Left ventricle myocardium inferior (tissue), 1 donor: ENCODE measurements around the gene BRF1. TPM values are rescaled to one million over a fixed set of nuclear protein-coding genes. Genes with fewer than 3 reads are reported as not detected.
"Not testable (repeated sequence)": the region's sequence is repeated elsewhere in the genome, so short reads cannot be mapped to it uniquely, and the experiment has no call there.

ENCODE experiments used
- DNase-seq: peaks from one replicate; pipeline ENCODE4 v3.0.0-alpha.2; 2020
- H3K27ac ChIP-seq: fragments of 200-600 bp; replicated peaks from 2 replicates; pipeline ENCODE4 v1.8.0; 2021
- H3K27me3 ChIP-seq: fragments of 200-600 bp; 2 replicates; pipeline ENCODE4 v1.8.0; 2021; ENCODE audit warnings: low read depth
- H3K36me3 ChIP-seq: fragments of 200-600 bp; 2 replicates; pipeline ENCODE4 v1.8.0; 2021
- H3K4me1 ChIP-seq: fragments of 200-600 bp; 2 replicates; pipeline ENCODE4 v1.8.0; 2021
- H3K4me3 ChIP-seq: fragments of 200-600 bp; 2 replicates; pipeline ENCODE4 v1.8.0; 2021; ENCODE audit warnings: mild to moderate bottlenecking, moderate library complexity
- H3K9me3 ChIP-seq: fragments of 200-600 bp; replicated peaks from 2 replicates; pipeline ENCODE4 v1.8.0; 2021
- CTCF ChIP-seq: fragments of 200-600 bp; IDR thresholded peaks from 2 replicates; pipeline ENCODE4 v1.8.0; 2021; ENCODE audit warnings: antibody characterized with exemption, mild to moderate bottlenecking, borderline replicate concordance
- intact Hi-C: fragments of 100-400 bp; cut with micrococcal nuclease; formaldehyde crosslinking; loops from one replicate; pipeline ENCODE4 v1.11.0; 2022
- total RNA-seq: library from RNA; stranded (reverse); fragmentation: NEBNext Ultra II Directional; extraction: Animal tissue kit (Norgen Biotek cat#: 25700); gene quantifications from one replicate; pipeline ENCODE4 v1.2.1, GENCODE V29; 2021
- donor health status: DM: no; HTN: yes; CAD: no; lungs with severe emphysema.

BRF1 gene
- total RNA-seq, 1 donor from 2014 or later = 19.8 TPM

DNA sequence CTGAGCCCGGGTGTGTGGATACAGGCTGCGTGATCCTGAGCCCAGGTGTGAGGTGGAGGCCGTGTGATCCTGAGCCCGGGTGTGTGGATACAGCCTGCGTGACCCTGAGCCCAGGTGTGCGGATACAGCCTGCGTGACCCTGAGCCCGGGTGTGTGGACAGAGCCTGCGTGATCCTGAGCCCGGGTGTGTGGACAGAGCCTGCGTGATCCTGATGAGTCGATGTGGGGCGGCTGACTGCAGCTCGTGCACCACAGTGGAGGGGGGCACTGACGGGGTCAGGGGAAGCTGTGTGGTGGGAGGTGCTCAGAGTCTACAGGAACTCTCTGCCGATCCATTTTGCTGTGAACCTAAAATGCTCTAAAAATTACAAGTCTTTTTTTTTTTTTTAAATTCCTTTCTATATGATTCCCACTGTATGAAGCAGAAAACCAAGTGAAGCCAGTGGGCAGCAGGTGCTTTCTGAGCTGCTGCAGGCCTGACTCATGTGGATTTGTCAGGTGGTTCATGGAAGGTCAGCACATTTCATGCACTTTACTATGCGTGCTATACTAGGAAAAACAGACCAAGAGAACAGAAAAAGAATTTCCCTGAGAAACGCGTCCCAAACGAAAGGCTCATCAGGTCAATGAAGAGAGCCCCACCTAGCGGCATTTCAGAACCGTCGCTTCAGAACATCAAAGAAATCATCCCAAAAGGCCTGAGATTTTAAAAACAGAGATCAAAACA, 19.3 kb downstream of the BRF1 start:
- Histone ChIP-seq H3K4me1 (peaks cover 24% of the 10 kb centered on the region), H3K4me3 (no peak overlapping the region), H3K27me3 (no peaks in the 10 kb centered on the region), H3K36me3 (no peaks in the 10 kb centered on the region), H3K27ac (no peak overlapping the region), H3K9me3 (no peaks in the 10 kb centered on the region)
- intact Hi-C loops = no loop called here
- TF ChIP-seq CTCF = peak; percentile 69
- no peak for DNase-seq

DNA sequence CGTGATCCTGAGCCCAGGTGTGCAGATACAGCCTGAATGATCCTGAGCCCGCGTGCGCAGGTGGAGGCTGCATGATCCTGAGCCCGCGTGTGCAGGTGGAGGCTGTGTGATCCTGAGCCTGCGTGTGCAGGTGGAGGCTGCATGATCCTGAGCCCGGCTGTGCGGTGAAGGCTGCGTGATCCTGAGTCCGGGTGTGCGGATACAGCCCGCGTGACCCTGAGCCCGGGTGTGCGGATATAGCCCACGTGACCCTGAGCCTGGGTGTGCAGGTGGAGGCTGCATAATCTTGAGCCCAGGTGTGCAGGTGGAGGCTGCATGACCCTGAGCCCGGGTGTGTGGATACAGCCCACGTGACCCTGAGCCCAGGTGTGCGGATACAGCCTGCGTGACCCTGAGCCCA, 20.3 kb downstream of the BRF1 start:
- no peak for DNase-seq
- H3K4me1 ChIP-seq = peaks cover 26% of the 10 kb centered on the region
- no peak for TF ChIP-seq CTCF
- H3K27ac ChIP-seq = no peak overlapping the region
- no peaks in the 10 kb centered on the region for H3K27me3 ChIP-seq
- intact Hi-C loops = no loop called here
- no peak overlapping the region for H3K4me3 ChIP-seq
- no peaks in the 10 kb centered on the region for H3K9me3 ChIP-seq
- no peaks in the 10 kb centered on the region for H3K36me3 ChIP-seq

GRCh38 chr14:105279642-105280361, 21.0 kb downstream of the BRF1 start:
- Histone ChIP-seq H3K27ac (no peak overlapping the region), H3K4me3 (no peak overlapping the region), H3K27me3 (no peaks in the 10 kb centered on the region), H3K9me3 (no peaks in the 10 kb centered on the region), H3K4me1 (peaks cover 32% of the 10 kb centered on the region), H3K36me3 (no peaks in the 10 kb centered on the region)
- intact Hi-C loops = no loop called here
- DNase-seq = no peak
- TF ChIP-seq CTCF = no peak

DNA sequence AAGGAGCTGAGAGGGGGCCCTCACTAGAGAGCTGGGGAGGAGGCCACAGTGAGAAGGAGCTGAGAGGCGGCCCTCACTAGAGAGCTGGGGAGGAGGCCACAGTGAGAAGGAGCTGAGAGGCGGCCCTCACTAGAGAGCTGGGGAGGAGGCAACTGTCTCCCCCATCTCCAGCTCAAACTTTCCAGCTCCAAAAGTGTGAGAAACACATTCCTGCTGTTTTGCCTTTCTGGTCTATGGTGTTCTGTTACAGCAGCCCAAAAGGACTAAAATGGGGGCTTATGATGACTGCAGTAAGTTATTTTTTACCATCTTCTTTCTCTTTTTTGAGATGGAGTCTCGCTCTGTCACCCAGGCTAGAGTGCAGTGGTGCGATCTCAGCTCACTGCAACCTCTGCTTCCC, 23.4 kb downstream of the BRF1 start:
- H3K27me3 ChIP-seq, H3K4me3 ChIP-seq, intact Hi-C loops, H3K9me3 ChIP-seq, DNase-seq, H3K27ac ChIP-seq, H3K36me3 ChIP-seq: not testable (repeated sequence)
- H3K4me1 ChIP-seq = peaks cover 24% of the 10 kb centered on the region

DNA sequence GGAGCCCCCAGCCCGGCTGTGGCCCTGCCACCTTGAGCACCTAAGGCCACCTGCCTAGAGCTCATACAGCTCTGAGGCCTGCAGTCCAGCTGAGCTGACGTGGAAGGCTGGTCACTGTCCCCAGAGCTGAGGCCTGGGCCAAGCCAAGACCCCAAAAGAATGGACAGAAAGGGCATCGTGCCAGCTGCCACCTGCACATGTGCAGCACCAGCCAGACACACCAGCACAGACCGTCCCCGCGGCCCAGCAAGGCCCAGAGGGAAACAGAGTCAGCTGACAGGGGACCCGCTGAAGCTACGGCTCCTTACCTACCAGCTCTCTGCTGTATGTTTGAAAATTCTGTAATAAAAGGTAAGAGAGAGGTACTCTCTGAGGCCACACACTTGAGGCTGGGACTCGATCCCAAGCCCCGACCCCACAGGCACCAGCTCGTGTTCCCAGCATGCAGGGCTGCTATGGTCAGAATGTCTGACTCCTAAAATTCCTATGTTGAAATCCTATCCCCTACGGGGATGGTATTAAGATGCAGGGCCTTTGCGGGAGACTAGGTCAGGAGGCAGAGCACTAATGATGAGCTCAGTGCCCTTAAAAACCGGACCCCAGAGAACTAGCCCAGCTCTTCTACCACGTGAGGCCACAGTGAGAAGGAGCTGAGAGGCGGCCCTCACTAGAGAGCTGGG, 25.4 kb downstream of the BRF1 start:
- Histone ChIP-seq H3K4me3 (no peak overlapping the region), H3K9me3 (no peaks in the 10 kb centered on the region), H3K4me1 (peaks cover 14% of the 10 kb centered on the region), H3K27ac (no peak overlapping the region), H3K36me3 (no peaks in the 10 kb centered on the region), H3K27me3 (no peaks in the 10 kb centered on the region)
- intact Hi-C loops = no loop called here
- DNase-seq = no peak
- TF ChIP-seq CTCF = no peak
